HG03442 (cell line): Measurements from ENCODE around the gene TAAR2.
"Not testable (repeated sequence)": the region's sequence is repeated elsewhere in the genome, so short reads cannot be mapped to it uniquely, and the experiment has no call there.

Experiments
- ATAC-seq: cut with Tn5 transposase; IDR thresholded peaks from one replicate; pipeline ENCODE4 v1.9.1; 2021; ENCODE audit warnings: mild to moderate bottlenecking, moderate library complexity; ENCODE audit not compliant: unreplicated experiment

TAAR2 gene

DNA sequence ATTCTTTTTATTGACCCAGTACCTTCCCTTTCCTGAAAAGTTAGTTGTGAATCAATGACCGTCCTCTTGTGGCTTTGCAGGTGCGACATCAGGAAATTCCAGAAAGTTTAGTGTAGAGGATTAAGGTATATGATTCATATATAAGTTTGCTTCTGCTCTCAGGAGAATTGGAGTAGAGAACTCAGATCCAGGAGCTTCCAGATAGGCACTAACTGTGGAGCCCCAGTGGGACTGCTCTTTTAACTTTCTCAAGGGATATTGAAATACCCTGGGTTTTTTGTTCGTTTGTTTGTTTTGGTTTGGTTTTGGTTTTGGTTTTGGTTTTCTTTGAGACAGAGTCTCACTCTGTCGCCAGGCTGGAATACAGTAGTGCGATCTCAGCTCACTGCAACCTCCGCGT, 9.5 kb downstream of the TAAR2 start:
- ATAC-seq: no peak

GRCh38 chr6:132612449-132613108, 11.5 kb downstream of the TAAR2 start:
- no peak for ATAC-seq

GRCh38 chr6:132611616-132612015, 12.5 kb downstream of the TAAR2 start:
- no peak for ATAC-seq

GRCh38 chr6:132607544-132608233, 16.4 kb downstream of the TAAR2 start:
- ATAC-seq: no peak

GRCh38 chr6:132604635-132605152, 19.4 kb downstream of the TAAR2 start:
- ATAC-seq: no peak

GRCh38 chr6:132600900-132601299, 23.2 kb downstream of the TAAR2 start:
- not testable (repeated sequence) for ATAC-seq

DNA sequence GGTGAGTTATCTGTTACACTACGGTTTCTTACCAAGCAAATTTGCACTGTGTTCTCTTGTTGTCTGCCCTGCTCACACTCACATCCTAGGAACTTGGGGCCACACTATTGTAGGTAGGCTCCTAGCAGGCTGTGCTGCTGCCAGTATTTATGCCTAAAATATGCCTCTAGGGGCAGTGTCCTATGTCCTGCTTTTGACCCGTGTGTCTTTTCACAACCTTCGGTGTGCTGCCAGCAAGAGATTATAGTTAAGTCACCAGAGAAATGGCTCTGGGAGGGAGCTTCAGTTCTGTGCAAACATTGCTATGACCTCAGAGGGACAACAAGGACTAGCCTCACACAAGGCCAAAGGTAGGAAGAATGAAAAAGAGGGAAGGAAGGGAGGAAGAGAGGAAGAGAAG, 25.6 kb downstream of the TAAR2 start:
- peak; percentile 88 for ATAC-seq

DNA sequence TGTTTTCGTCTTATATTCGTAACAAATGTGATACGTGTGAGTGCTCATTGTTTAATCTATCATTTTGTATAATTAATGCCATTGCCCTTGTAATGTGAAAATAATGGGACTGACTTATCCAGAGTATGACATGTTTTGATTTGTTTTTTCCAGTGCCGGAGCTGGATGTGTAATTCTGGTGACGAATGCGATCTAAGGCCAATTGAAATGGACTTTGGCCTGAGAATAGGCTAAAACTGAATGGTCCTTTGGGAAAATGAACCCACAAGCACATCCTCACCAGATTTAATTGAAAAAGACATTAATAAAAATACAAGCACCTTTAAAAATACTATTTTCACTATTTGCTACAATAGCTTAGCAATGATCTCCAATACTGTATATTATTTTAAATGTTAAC, 27.9 kb downstream of the TAAR2 start:
- no peak for ATAC-seq

DNA sequence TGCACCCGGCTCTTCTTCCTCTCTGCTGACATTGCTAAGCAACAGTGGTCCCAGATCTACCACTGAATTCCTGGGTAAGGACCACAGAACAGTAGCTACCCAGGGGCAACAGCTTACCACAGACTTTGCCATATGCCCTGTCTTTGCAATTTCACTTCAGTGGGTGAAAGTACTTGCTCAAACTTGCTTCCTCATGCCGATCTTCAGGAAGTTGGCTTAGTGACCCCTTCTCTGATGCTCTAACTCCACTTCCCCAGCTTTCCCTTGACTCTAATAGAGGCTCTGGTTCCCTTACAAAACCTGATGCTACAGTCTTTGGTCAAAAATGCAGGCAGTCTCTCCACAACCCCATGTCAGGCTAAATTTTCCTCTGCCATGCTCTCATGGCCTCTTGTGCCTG, 31.2 kb downstream of the TAAR2 start:
- no peak for ATAC-seq

- ATAC-seq: no peak
Measured at GRCh38 chr6:132590362-132590761, 33.7 kb downstream of the TAAR2 start.

DNA sequence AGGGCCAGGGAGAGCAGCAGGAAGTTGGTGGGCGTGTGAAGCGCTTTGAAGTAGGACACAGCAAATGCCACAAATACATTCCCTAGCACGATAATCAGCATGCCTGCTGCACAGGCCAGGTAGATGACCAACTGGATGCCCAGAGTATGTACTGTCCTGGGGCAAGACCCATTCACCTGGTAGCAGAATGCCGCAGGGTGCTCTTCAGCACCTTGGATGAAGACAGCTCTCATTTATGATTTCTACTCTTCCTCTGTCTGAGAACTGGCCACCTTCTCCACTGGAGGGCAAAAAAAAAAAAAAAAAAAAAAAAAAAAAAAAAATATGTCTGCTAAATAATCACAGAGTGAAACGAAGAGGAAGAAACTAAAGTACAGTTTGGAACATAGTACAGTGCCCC, 34.6 kb downstream of the TAAR2 start, which contains the start of gene TAAR5:
Gene TAAR5, minus strand, starts transcription at position 288 of the 400 bp plus-strand sequence. Its CDS starts 55 bp downstream, at position 233.
- no peak for ATAC-seq

- ATAC-seq: no peak
Measured at GRCh38 chr6:132587424-132587823, 36.7 kb downstream of the TAAR2 start.

DNA sequence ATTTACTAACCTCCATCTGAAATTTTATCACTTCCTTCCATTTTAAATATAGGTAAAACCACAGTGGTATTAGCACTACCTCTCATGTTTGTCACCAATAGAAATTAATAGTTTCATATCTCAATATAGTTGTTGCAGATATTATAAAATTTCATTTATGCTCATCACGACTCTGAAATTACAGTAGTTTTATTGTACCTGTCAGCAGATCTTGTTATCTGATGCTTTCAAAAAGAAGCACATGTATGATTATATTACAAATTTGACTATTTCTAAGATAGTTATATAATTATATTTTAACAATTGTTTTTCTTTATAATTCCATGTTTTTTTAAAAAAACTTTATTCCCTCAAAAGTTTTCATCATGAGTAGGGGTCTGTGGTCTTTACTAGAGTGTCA, 39.4 kb downstream of the TAAR2 start:
- no peak for ATAC-seq

GRCh38 chr6:132571774-132572173, 52.3 kb downstream of the TAAR2 start:
- ATAC-seq: no peak

GRCh38 chr6:132570221-132570777, 53.8 kb downstream of the TAAR2 start, which contains the start of gene TAAR6:
TSS of gene TAAR6 (plus strand) at chr6:132570322. CDS start at chr6:132570322, 0 bp downstream.
- no peak for ATAC-seq

DNA sequence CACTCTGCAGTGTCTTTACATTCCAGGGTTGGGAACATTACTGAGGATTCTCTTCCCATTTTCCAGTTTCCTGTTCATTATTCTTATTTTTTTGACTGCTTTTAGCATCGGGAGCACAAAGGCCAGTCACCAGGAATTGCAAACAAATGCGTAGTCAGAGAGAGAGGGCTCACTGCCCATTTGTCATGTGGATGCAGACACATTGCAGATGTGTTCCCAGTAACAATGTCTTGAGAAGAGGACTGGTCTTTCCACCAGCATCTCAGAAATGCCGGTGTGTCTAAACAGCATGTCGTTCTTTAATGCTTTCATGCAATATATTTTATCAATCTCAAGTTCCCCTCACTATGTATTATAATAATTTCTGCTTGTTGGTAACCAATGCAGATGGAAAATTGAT, 54.9 kb downstream of the TAAR2 start:
- ATAC-seq: no peak

- no peak for ATAC-seq
Measured at GRCh38 chr6:132568611-132569010, 55.5 kb downstream of the TAAR2 start.

DNA sequence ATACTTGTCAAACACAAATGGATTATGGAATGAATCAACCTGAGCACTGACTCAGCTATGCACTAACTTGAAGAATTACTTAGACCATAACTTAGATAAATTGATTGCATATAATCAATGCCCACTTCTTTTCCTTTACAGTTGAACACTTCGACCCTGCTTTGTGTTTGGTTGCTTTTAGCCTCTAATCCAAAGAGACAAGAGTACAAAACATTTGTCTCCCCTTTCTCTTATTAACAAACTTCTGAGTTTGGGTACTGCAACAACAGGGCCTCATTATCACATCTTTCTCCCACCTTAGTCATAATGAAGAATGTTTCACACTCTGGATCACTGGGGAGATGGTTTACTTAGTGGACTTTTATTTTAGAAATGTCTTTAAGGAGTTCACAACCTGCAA, 56.5 kb downstream of the TAAR2 start:
- no peak for ATAC-seq
